ENCODE results near the gene SLC6A15.

The SLC6A15 gene

GRCh38 chr12:84856156-84856900 lies 56.3 kb downstream of the SLC6A15 start:
- H3K9ac ChIP-seq, result no peak overlapping the region
- no peak for TF ChIP-seq Cebpa-rat (IDR thresholded peaks at IDR 0.05)
- H3K27ac ChIP-seq, result no peak overlapping the region

DNA sequence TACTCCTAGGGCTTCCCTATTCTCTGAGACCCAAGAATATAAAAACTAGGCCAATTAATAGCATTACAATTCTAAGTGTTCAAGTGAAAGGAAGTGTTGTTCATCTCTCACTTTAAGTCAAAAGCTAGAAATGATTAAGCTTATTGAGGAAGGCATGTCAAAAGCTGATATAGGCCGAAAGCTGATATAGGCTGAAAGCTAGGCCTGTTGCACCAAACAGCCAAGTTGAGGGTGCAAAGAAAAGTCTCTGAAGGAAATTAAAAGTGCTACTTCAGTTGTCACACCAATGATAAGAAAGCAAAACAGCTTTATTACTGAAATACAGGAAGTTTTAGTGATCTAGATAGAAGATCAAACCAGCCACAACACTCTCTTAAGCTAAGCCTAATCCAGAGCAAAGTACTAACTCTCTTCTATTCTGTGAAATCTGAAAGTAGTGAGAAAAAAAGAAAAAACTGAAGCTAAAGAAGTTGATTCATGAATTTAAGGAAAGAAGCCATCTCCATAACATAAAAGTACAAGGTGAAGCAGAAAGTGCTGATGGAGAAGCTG lies 68.9 kb downstream of the SLC6A15 start:
- Histone ChIP-seq H4K20me1 (no peaks in the 10 kb centered on the region), H3K36me3 (no peaks in the 10 kb centered on the region), H3K27ac (no peak overlapping the region), H3K27me3 (no peaks in the 10 kb centered on the region), H3K4me2 (no peak overlapping the region), H3K9me3 (replicated peaks in 1 of 11) (no peaks in the 10 kb centered on the region), H3K4me1 (no peaks in the 10 kb centered on the region), H3K4me3 (no peak overlapping the region), H3K9ac (no peak overlapping the region)
- no peak for TF ChIP-seq Cebpa-rat (IDR thresholded peaks at IDR 0.05)

More at GRCh38 chr12:84856156-84856900, 56.3 kb downstream of the SLC6A15 start:
- peaks cover 0 to 11% (median 0%) of the 10 kb centered on the region in 11 experiments; a peak in 6 of 22 replicates for H3K9me3 ChIP-seq (replicated peaks in 1 of 11)
- H3K4me1 ChIP-seq, result no peaks in the 10 kb centered on the region
- H3K36me3 ChIP-seq, result no peaks in the 10 kb centered on the region
- no peak overlapping the region for H3K4me3 ChIP-seq
- H3K4me2 ChIP-seq, result no peak overlapping the region
- no peaks in the 10 kb centered on the region for H3K27me3 ChIP-seq
- H4K20me1 ChIP-seq, result no peaks in the 10 kb centered on the region

- Histone ChIP-seq H3K4me3 (no peak overlapping the region), H3K36me3 (no peaks in the 10 kb centered on the region), H3K27ac (no peak overlapping the region), H3K9me3 (replicated peaks in 1 of 11) (no peaks in the 10 kb centered on the region), H3K27me3 (no peaks in the 10 kb centered on the region), H3K9ac (no peak overlapping the region), H4K20me1 (no peaks in the 10 kb centered on the region), H3K4me2 (no peak overlapping the region), H3K4me1 (no peaks in the 10 kb centered on the region)
- TF ChIP-seq Cebpa-rat (IDR thresholded peaks at IDR 0.05), result no peak
Observed at GRCh38 chr12:84842406-84843013, 70.1 kb downstream of the SLC6A15 start.

- H3K9me3 ChIP-seq (replicated peaks in 1 of 11), result no peaks in the 10 kb centered on the region
- TF ChIP-seq Cebpa-rat (IDR thresholded peaks at IDR 0.05), result no peak
- no peaks in the 10 kb centered on the region for H3K36me3 ChIP-seq
- no peaks in the 10 kb centered on the region for H4K20me1 ChIP-seq
- H3K27ac ChIP-seq, result no peak overlapping the region
- H3K4me2 ChIP-seq, result no peak overlapping the region
- H3K9ac ChIP-seq, result no peak overlapping the region
- no peaks in the 10 kb centered on the region for H3K27me3 ChIP-seq
- no peaks in the 10 kb centered on the region for H3K4me1 ChIP-seq
- H3K4me3 ChIP-seq, result no peak overlapping the region
Observed at GRCh38 chr12:84841591-84841990, 71.0 kb downstream of the SLC6A15 start.

GRCh38 chr12:84840356-84840755 lies 72.2 kb downstream of the SLC6A15 start:
- no peak overlapping the region for H3K4me2 ChIP-seq
- no peaks in the 10 kb centered on the region for H4K20me1 ChIP-seq
- no peak overlapping the region for H3K9ac ChIP-seq
- H3K36me3 ChIP-seq, result no peaks in the 10 kb centered on the region
- H3K4me1 ChIP-seq, result no peaks in the 10 kb centered on the region
- H3K9me3 ChIP-seq (replicated peaks in 1 of 11), result no peaks in the 10 kb centered on the region
- no peaks in the 10 kb centered on the region for H3K27me3 ChIP-seq
- no peak overlapping the region for H3K27ac ChIP-seq
- no peak for TF ChIP-seq Cebpa-rat (IDR thresholded peaks at IDR 0.05)
- H3K4me3 ChIP-seq, result no peak overlapping the region

GRCh38 chr12:84826925-84827324 lies 85.7 kb downstream of the SLC6A15 start:
- no peaks in the 10 kb centered on the region for H4K20me1 ChIP-seq
- TF ChIP-seq Cebpa-rat (IDR thresholded peaks at IDR 0.05), result no peak

GRCh38 chr12:84825149-84825548 lies 87.5 kb downstream of the SLC6A15 start:
- Histone ChIP-seq H3K27ac (no peak overlapping the region), H3K9ac (no peak overlapping the region), H3K36me3 (no peaks in the 10 kb centered on the region), H3K4me3 (no peak overlapping the region), H3K4me1 (no peaks in the 10 kb centered on the region), H4K20me1 (no peaks in the 10 kb centered on the region), H3K4me2 (no peak overlapping the region), H3K9me3 (replicated peaks in 1 of 11) (no peaks in the 10 kb centered on the region), H3K27me3 (no peaks in the 10 kb centered on the region)
- no peak for TF ChIP-seq Cebpa-rat (IDR thresholded peaks at IDR 0.05)

More at GRCh38 chr12:84826925-84827324, 85.7 kb downstream of the SLC6A15 start:
- H3K9me3 ChIP-seq (replicated peaks in 1 of 11), result no peaks in the 10 kb centered on the region
- no peaks in the 10 kb centered on the region for H3K27me3 ChIP-seq
- H3K4me2 ChIP-seq, result no peak overlapping the region
- H3K36me3 ChIP-seq, result no peaks in the 10 kb centered on the region
- H3K4me1 ChIP-seq, result no peaks in the 10 kb centered on the region
- H3K9ac ChIP-seq, result no peak overlapping the region
- H3K4me3 ChIP-seq, result no peak overlapping the region
- no peak overlapping the region for H3K27ac ChIP-seq

DNA sequence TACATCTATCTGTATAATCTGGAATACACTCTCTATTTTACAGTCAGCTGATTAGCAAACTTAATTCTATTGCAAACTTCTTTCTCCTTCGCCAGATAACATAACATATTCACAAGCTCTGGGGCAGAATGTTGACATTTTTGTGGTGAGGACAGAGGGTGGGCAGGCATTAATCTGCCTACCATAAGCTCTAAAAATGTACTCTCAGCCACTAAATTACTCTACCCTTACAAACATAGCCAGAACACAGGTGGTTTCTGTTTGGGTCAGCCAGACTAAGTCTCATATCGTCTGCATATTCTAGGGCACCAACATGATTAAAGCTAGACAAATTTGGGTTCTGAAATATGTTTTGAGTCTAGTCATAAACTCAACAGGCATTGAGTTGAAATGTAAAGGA lies 90.1 kb downstream of the SLC6A15 start:
- Histone ChIP-seq H3K9ac (no peak overlapping the region), H4K20me1 (no peaks in the 10 kb centered on the region), H3K9me3 (replicated peaks in 1 of 11) (no peaks in the 10 kb centered on the region), H3K4me2 (no peak overlapping the region), H3K4me1 (no peaks in the 10 kb centered on the region), H3K4me3 (no peak overlapping the region), H3K36me3 (no peaks in the 10 kb centered on the region), H3K27ac (no peak overlapping the region), H3K27me3 (no peaks in the 10 kb centered on the region)
- no peak for TF ChIP-seq Cebpa-rat (IDR thresholded peaks at IDR 0.05)

GRCh38 chr12:84816916-84817695 lies 95.5 kb downstream of the SLC6A15 start:
- Histone ChIP-seq H3K27ac (no peak overlapping the region), H3K36me3 (no peaks in the 10 kb centered on the region), H3K9me3 (replicated peaks in 1 of 11) (no peaks in the 10 kb centered on the region), H3K9ac (no peak overlapping the region), H3K27me3 (no peaks in the 10 kb centered on the region), H3K4me3 (no peak overlapping the region), H4K20me1 (no peaks in the 10 kb centered on the region), H3K4me1 (no peaks in the 10 kb centered on the region), H3K4me2 (no peak overlapping the region)
- TF ChIP-seq Cebpa-rat (IDR thresholded peaks at IDR 0.05), result no peak
